Liver (tissue), 3 donors: Measurements from ENCODE around the gene SPRY2.

Source experiments
- ATF3 ChIP-seq: IDR thresholded peaks from 2 replicates; pipeline ENCODE4 v1.6.1; 2016; ENCODE audit warnings: antibody characterized with exemption
- FOXA1 ChIP-seq: IDR thresholded peaks from 2 replicates; pipeline ENCODE4 v1.6.1; 2016; ENCODE audit warnings: antibody characterized with exemption
- MAX ChIP-seq: IDR thresholded peaks from 2 replicates; pipeline ENCODE4 v1.6.1; 2016; ENCODE audit warnings: antibody characterized with exemption
- RAD21 ChIP-seq, 2 donors: IDR thresholded peaks; 2 replicates each; pipeline ENCODE4 v1.6.1; 2016; ENCODE audit warnings: antibody characterized with exemption in 2 of 2, mild to moderate bottlenecking in 2 of 2
- SP1 ChIP-seq: IDR thresholded peaks from 2 replicates; pipeline ENCODE4 v1.6.1; 2018; ENCODE audit warnings: antibody characterized with exemption, mild to moderate bottlenecking
- YY1 ChIP-seq: IDR thresholded peaks from 2 replicates; pipeline ENCODE4 v1.6.1; 2016; ENCODE audit warnings: antibody characterized with exemption, mild to moderate bottlenecking
- TF ChIP-seq, protein P1 (sequence below): fragments of 150-350 bp; IDR thresholded peaks from 2 replicates; pipeline ENCODE4 v1.5.1; 2017; ENCODE audit warnings: improper control_type of control experiment, low read depth, low read length; ENCODE audit not compliant: missing input control
- donor health status: healthy.
- donor health status: healthy.

DNA sequence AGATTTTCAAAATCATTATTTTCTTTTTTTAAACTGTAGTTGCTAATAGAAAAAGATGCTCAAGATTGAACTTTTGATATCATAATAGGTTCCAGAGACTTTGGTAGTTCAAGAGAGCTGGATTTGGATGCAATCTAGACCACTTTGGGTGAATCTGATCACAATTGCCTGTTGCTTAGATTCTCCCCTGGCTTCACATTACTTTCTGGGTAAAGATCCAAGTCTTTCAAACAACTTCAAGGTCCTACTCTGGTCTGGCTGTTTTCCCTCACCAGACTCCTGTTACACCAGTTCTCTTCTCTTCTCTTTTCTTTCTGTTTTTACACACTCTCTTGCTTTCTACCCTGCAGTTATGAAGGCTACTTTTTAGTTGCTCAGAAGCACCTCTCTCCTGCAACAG, 7.4 kb upstream of the SPRY2 start:
- TF ChIP-seq, protein P1, sequence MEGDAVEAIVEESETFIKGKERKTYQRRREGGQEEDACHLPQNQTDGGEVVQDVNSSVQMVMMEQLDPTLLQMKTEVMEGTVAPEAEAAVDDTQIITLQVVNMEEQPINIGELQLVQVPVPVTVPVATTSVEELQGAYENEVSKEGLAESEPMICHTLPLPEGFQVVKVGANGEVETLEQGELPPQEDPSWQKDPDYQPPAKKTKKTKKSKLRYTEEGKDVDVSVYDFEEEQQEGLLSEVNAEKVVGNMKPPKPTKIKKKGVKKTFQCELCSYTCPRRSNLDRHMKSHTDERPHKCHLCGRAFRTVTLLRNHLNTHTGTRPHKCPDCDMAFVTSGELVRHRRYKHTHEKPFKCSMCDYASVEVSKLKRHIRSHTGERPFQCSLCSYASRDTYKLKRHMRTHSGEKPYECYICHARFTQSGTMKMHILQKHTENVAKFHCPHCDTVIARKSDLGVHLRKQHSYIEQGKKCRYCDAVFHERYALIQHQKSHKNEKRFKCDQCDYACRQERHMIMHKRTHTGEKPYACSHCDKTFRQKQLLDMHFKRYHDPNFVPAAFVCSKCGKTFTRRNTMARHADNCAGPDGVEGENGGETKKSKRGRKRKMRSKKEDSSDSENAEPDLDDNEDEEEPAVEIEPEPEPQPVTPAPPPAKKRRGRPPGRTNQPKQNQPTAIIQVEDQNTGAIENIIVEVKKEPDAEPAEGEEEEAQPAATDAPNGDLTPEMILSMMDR: no peak
- no peak for TF ChIP-seq ATF3
- no peak for TF ChIP-seq MAX
- no peak for TF ChIP-seq FOXA1
- TF ChIP-seq RAD21 (IDR thresholded peaks at IDR 0.05): no peak
- TF ChIP-seq SP1: no peak
- TF ChIP-seq YY1: no peak
